Inferior parietal cortex (tissue), 1 donor: Measurements from ENCODE around the gene CGB5.
"Not testable (repeated sequence)": the region's sequence is repeated elsewhere in the genome, so short reads cannot be mapped to it uniquely, and the experiment has no call there.

ENCODE experiments used
- DNase-seq: peaks from one replicate; pipeline ENCODE4 v3.0.0-alpha.2; 2016; ENCODE audit errors: extremely low spot score

The CGB5 gene

DNA sequence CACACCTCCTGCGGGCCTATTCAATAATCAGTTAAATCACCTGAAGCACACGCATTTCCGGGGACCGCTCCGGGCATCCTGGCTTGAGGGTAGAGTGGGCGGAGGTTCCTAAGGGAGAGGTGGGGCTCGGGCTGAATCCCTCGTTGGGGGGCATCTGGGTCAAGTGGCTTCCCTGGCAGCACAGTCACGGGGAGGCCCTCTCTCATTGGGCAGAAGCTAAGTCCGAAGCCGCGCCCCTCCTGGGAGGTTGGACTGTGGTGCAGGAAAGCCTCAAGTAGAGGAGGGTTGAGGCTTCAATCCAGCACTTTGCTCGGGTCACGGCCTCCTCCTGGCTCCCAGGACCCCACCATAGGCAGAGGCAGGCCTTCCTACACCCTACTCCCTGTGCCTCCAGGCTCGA is at the start of gene CGB5:
CGB5 (plus strand) TSS at position 301 of the 400 bp plus-strand sequence. CDS start 362 bp downstream, outside the sequence.
- DNase-seq, result not testable (repeated sequence)

DNA sequence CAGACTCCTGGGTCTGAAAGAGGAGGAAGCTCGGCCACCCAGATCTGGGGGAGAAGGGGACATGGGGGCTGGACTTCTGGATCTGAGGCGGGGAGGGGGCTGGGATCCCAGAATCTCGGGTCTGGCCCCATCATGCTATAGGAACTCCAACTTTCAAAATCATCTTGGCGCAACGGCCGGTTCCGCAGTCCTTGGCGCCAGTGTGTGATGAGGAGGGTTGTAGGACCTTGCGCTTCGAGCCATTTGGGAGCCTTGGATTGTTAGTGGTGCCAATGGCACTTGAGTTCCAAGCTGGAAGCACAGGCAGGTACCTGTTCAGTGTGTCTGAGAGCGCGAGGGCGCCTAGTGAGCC is 49.6 kb upstream of the CGB5 start:
- DNase-seq, result no peak

DNA sequence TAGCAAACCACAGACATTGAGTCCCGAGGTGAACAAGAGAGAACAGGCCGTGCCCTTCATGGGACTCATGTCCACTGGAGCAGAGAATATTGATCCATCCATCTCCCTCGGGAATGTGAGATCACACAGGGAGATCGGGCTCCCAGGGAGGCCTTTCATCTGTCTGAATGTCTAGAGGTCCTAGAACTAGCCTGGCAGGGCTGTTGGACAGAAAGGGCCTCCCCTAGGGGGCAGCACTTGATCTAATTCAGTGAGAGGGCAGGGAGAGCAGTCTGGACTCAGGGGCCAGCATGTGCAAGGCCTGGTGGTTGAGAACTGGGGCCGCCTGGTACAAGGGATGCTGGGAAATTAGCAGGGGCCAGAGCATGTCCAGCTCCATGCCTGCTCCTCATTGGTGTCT is 45.7 kb upstream of the CGB5 start:
- DNase-seq, result no peak

DNA sequence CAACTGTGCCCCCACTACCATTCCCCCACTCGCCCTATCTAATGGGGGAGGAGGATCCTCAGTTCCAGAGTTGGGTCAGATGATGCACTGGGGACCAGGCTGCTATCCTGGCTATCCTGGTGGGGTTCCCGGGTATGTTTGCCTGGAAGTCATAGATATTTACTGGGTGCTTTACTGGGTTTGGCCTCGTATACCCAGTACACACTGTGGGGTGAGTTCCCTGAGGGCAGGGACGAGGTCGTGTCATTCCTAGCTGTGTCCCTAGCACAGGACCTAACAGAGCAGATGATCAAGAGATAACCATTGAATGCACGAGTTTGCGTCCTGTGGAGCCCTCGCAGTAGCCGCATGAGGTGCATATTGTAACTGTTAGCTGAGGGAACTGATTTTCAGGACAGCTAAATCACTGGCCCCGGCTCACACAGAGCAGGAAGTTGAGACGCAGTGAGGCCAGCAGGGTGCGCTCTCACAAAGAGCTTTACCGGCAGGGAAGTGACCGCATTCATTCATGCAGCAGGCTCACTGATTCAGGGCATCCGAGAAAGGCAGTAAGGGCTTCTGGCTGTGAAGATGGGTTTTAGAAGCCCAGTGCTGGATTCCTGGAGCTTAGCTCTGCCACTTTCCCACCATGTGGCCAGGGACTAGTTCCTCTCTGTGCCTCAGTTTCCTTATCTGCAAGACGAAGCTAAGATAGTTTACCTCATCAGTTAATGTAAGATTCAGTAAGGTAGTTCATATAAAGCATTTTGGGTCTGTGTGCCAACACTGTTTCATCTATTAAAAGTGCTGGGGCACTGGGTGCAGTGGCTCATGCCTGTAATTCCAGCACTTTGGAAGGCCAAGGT is 43.9 kb upstream of the CGB5 start:
- DNase-seq, result peak; percentile 30

DNA sequence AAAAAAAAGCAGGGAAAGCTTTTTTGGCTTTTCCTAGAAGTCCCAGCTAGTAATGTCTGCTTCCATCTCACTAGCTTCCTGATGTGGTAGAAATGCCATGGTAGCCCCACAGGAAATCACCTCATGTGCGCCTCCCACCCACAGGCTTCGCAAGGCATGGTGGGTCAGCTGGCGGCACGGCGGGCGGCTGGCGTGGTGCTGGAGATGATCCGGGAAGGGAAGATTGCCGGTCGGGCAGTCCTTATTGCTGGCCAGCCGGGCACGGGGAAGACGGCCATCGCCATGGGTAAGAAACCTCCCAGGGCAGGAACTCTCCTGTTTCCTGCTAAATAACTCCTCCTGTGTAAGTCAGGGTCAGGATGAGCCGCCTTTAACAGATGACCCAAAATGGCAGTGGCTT is 39.5 kb upstream of the CGB5 start:
- no peak for DNase-seq

DNA sequence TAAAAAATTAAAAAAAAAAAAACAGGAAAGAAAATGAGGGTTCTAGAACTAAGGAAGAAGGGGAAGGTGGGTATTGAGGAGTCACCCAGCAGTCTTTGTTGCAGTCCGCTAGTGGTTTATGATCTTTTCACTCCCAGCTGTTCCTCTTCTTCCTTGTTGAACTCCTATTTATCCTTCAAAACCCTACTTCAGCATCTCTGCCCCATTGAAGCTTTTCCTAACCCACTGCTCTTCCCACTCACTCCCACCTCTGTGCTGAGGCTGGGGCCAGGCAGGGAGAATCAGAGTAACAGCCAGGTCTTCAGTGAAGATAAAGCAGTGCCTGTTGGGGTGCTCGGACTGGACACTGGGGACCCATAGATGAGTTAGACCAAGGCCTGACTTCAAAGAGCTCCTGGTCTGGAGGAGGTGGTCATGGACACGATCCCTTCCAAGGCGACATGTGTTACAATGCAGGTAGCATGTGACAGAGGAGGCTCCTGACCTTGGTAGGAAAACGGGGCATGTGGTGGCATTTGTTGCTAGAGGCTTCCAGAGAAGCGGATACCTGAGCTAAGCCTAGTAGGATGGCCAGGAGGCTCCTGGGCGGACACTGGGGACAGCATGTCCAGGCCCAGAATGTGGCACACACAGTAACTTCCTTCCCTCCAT is 38.6 kb upstream of the CGB5 start:
- DNase-seq, result no peak

DNA sequence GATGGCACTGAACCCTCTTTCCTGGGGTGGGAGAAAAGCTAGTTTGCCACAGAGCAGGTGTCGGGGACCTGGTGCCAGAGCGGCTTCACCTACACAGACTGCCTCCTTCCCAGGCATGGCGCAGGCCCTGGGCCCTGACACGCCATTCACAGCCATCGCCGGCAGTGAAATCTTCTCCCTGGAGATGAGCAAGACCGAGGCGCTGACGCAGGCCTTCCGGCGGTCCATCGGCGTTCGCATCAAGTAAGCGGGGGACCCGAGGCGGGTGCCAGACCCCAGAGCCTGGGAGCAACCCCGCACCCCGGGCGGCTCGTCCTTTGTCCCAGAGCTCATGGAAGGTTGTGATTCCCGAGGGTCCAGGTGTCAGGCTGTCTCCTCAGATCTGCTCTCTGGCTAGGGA is 36.7 kb upstream of the CGB5 start:
- no peak for DNase-seq

DNA sequence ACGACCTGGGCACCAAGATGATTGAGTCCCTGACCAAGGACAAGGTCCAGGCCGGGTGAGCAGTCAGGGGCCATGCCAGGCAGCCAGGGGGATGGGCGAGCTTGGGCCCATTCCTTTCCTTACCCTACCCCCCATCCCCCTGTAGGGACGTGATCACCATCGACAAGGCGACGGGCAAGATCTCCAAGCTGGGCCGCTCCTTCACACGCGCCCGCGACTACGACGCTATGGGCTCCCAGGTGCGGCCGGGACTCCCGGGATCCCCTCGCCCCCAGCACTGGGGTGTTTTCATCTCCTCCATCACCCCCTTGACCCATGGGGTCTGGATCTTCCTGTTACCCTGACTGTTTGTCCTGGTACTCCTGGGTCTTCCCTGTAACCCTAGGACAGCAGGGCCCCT is 33.8 kb upstream of the CGB5 start:
- DNase-seq, result no peak

DNA sequence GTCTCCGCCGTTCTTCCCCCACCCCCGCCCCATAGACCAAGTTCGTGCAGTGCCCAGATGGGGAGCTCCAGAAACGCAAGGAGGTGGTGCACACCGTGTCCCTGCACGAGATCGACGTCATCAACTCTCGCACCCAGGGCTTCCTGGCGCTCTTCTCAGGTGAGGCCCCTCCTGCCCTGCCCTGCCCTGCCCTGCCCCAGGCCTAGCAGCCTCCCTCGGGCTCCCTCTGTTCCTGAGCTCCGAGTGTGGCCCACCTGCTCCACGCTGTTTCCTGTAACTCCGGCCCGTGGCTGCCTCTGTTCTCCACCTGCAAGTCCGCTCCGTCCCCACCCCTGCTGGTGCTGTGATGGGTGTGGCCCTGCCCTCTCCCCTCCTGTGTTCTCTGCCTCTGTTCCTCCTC is 33.2 kb upstream of the CGB5 start:
- DNase-seq, result no peak

DNA sequence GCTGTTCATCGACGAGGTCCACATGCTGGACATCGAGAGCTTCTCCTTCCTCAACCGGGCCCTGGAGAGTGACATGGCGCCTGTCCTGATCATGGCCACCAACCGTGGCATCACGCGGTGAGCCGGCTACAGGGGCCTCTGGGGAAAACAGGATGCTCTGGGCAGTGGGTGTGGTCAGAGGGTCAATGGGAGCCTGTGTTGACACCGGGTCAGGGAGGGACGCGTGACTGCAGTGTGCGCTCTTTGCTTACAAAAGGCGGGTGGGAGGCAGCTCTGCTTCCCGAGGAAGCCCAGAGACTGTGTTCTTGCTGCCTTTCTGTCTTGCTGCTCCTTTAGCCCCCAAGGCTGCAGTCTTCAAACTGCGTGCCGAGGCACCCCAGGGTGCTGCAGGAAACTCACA is 32.5 kb upstream of the CGB5 start:
- no peak for DNase-seq

DNA sequence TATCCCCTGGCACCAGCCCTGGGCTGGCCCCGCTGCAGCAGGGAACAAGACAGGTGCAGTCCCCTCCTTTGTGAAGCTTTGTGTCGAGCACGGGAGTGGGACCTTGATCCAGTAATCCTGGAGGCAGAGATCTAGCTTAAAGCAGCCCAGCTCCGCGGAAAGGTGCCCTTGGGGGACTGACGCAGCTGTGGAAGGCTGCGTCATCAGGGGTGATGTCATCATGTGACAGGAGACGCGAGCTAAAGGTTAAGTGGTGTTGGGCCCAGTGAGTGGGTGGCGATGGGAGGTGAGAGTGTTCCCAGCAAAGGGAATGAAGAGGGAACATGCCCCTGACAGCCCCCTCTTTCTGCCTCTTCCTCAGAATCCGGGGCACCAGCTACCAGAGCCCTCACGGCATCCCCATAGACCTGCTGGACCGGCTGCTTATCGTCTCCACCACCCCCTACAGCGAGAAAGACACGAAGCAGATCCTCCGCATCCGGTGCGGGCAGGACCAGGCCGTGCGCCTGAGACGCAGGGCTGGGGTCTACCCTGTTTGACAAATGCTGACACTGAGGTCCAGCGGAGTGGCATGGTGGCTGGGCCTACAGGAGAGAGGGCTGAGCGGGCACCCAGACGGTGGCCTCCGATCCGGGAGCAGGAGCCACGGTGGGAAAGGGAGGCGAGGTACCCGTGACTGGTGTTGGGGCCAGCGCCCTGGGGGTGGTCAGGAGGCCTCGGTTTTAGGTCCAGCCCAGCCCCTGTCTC is 29.4 kb upstream of the CGB5 start:
- DNase-seq, result no peak

DNA sequence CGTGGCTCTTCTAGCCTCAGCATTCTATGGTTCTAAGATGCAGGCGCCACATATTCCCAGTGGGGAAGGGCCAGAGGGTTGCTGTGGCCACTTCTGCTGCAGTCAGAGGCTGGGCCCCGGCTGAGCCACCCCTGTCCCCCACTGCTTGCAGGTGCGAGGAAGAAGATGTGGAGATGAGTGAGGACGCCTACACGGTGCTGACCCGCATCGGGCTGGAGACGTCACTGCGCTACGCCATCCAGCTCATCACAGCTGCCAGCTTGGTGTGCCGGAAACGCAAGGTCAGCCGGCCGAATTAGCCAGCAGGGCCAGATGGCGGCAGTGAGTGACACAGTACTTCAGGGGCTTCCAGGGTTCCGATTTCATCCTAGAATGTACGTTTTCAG is 28.8 kb upstream of the CGB5 start:
- DNase-seq, result no peak

DNA sequence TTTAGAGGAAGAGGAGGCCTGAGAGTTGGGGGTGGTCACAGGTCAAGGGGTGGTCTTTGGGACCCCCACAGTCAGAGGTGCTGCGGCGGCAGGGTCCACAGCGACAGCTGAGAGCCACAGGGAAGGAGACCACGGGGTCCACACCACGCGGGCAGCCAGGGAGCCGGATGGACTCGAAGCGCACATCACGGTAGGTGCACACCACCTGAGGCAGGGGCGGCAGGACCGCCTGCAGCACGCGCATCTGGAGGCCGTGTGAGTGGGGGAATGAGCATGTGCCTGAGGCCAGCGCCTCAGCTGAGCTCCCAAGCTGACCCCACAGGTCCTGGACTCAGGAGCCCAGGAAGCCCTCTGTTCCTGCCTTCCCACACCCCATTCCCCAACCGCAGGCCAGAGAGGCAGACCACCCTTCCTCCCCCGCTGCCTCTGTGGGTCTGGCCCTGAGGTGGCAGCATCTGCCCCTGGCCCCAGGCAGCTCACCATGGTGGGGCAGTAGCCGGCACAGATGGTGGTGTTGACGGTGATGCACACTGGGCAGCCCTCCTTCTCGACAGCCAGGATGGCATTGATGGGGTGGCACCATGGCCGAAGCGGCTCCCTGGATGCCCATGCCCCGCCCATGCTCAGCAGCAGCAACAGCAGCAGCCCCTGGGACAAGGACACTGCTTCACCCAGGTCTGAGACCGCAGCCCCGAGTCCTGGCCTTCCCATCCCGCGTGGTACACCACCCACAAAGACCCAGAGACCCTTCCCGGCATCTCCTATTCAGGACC is 27.4 kb upstream of the CGB5 start:
- no peak for DNase-seq

DNA sequence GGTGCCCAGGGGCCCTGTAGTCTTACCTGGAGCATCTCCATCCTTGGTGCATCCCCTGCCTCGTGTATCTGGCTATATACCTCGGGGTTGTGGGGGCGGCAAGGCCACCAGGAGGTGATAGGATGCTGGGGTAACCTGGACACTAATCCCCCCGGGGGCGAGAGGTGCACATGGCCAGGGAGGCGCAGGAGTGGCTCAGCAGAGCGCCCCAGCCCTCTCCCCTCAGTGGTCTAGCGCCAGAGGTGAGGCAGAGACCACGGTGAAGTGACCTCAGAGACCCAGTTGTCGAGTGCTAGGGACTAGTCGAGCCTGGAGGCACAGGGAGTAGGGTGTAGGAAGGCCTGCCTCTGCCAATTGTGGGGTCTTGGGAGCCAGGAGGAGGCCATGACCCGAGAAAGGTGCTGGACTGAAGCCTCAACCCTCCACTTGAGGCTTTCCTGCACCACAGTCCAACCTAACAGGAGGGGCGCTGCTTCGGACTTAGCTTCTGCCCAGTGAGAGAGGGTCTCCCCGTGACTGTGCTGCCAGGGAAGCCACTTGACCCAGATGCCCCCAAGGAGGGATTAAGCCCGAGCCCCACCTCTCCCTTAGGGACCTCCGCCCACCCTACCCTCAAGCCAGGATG is 26.5 kb upstream of the CGB5 start, which contains the start of gene LHB:
LHB (minus strand) TSS at position 51 of the 625 bp plus-strand sequence; CDS start at position 41, 10 bp downstream.
- DNase-seq, result no peak

DNA sequence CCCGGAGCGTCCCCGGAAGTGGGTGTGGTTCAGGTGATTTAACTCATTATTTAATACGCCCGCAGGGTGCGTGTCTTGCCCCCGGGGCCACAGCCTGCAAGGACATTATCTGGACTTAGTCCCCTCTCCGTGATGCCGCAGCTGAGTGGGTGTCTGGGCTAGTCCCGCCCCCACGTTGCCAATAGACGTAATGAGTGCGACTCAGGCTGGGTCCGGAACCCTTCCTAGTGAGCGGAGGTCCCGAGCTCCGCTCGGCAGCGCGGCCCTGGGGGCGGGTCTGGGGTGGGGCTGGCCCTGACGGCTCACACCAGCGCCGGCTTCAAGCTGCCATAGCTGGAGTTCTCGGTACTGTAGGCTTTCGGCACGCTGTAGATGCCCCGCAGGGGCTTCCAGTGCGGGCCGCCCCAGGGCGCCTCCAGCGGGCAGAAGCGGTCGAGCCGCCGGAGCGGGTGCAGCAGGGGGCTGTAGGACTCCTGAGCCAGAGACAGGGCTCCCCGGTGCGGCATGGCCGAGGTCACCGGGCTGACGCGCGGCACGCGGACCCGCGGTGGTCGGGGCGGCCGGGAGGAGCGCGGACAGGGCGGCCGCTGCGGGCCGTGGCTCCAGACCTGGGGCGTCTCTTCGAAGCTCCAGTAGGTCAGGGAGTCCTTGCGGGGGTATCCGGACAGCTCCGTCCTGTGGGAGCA is 25.8 kb upstream of the CGB5 start:
- no peak for DNase-seq

DNA sequence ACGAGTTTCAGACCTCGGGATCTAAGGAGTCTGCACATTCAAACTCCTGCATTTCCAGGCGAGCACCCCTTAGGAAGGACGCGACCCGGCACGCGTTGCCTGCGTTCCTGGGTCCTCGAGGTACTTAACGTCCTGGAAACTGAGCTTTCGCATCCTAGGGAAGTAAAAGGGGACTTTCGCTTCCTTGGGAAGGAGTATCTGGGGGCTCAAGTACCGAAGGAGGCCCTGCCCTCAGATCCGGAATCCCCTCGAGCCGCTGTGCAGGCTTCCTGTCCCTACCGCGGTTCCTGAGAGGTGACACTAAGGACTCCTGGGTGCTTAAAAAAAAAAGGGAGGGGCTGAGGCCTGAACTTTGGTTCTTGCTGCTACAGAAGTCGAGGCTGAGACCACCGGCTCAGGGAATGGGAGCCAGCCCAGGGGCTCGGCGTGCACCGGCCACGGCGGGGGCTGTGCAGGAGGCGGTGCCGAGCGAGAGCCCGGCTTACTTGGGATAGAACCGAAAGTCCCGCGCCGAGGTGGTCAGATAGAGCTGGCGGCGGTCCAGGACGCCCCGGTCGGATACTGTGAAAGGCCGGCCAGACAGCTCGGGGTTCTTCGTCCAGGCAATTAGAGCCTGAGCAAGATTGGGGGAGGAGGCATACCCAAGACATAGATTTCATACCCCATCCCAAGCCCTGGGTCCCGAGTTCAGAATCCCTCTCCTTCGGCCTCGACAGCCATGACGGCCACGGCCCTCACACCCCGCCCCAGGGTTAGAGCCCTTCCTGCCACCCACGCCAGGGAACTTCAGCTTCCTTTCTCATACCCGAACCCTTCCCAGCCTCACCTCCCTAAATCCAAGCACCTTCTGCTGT is 25.0 kb upstream of the CGB5 start:
- DNase-seq, result not testable (repeated sequence)

DNA sequence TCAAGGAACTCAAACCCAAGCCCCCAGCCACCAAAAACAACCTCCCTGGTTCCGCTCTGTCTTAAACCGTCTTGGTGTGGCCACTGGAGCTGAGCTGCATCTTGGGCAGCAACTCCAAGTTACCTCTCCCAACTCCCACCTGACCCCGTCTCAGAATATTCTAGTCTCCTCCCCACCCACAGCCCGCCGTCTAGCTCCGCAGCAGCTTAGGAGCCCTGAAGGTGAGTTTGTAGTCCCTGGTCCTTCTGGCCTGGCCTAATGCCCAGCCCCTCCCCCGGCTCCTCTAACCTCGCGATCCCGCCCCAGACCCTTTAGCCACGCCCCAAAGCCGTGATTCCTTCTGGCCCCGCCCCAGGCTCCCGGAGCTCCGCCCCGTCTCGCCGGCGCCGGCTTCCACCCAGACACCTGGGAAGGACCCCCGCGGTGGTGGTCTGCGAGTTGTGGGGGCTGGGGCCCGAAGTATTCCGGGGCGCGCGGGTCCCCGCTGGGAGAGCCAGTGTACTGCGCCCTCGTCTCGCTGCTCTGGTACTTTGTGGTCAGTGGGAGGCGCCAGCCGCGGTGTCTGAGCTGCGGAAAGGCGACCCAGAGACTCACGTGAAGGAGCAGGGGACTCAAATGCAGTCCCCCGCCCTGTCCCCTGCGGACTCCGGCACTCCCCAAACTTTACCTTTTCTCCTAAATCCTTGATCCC is 24.3 kb upstream of the CGB5 start:
- no peak for DNase-seq

DNA sequence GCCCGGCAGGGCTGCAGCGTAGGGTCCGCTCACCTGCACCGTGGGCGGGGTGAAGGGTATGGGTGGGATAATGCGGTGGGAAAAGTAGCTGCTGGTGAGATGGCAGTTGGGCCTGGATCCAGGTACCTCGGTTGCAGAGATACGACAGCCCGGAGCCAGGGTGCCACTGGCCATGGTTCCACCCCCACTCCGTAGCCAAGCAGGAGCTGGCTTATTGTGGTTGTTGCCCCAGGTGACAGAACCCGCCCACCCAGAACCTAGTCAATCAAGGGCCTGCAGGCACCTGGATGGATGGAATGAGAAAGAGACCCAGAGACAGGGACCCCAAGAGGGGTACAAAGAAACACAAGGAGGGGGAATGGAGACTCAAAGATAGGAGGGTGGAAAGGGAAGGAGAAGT is 23.3 kb upstream of the CGB5 start:
- DNase-seq, result no peak
